H4 (cell line): ENCODE measurements around the gene MUC4. TPM values are rescaled to one million over a fixed set of nuclear protein-coding genes. Genes with fewer than 3 reads are reported as not detected.
"Not testable (repeated sequence)": the region's sequence is repeated elsewhere in the genome, so short reads cannot be mapped to it uniquely, and the experiment has no call there.

Experiments
- DNase-seq: peaks from one replicate; pipeline ENCODE4 v3.0.0-alpha.2; 2015; ENCODE audit warnings: low spot score
- total RNA-seq: library from RNA; depleted of rRNA; stranded (reverse); fragments of >200 nt; shearing (Covaris generic); gene quantifications from 2 replicates; pipeline ENCODE4 v1.2.3, GENCODE V29; 2014

Gene MUC4
- total RNA-seq, 1 experiment from 2014 or later: not detected

DNA sequence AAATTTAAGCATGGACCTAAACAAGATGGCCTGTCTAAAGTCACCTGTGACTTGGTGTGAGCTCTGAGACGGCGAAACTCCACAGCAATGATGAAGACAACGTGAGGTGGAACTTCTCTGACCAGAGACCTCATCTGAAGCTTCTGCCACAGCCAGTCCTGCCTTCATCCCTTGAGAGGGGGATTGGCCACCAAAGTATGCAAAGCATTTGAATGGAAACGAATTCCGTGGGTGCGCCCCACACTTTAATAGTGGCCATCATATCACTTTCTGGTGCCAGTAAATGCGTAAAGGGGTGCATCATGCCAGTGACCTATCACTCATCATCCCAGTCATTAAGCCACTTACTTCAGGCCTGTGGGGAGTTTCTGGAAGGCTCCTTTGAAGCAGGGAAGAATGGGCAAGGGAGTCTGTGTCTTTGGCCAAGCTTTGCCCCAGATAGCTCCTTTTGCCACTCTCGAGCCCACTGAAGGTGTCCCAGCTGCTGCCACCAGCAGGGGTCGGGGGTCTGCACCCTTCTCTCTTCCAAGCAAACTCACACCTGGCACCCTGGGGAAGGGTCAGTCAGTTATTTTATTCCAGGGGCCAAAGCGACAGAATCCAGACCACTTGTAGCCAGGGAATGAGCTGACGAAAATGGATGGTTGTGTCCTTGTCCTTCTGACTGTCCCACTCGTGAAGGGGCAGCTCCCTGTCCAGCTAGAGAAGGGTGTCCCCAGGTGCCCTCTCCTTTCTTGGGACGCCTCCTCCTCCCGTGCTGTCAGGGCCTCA is 73.3 kb downstream of the MUC4 start:
- no peak for DNase-seq

GRCh38 chr3:195737782-195738181 is 73.9 kb downstream of the MUC4 start:
- DNase-seq: not testable (repeated sequence)

- DNase-seq: no peak
These were observed 74.8 kb downstream of the MUC4 start for GRCh38 chr3:195736866-195737490.

DNA sequence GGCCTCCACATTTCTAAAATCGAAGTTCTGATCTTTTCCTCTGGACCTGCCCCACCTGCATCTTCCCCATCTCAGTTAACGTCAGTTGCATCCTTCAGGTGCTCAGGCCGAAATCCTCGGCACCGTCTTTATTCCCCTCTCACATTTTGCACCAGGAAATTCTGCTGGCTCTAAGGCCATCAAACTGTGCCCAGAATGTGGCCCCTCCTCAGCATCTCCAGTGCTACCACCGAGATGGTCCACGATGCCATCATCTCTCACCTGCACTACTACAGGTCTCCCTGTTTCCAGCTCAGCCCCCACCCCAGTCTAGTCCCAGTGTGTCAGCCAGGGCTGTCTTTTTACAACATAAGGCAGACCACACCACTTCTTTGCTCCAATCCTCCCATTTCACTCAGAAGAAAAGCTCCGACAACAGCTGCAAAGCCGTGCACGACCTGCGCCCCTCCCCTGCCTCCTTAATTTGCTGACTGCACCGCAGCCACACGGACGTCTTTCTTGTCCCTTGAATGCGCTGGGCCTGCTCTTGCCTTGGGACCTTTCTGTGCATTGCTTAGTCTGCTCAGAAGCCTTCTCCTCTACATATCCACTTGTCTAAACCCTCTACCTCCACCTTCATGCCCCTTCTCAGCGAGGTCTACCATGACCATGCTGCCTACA is 76.6 kb downstream of the MUC4 start:
- DNase-seq: no peak

GRCh38 chr3:195732940-195733339 is 78.8 kb downstream of the MUC4 start:
- no peak for DNase-seq

DNA sequence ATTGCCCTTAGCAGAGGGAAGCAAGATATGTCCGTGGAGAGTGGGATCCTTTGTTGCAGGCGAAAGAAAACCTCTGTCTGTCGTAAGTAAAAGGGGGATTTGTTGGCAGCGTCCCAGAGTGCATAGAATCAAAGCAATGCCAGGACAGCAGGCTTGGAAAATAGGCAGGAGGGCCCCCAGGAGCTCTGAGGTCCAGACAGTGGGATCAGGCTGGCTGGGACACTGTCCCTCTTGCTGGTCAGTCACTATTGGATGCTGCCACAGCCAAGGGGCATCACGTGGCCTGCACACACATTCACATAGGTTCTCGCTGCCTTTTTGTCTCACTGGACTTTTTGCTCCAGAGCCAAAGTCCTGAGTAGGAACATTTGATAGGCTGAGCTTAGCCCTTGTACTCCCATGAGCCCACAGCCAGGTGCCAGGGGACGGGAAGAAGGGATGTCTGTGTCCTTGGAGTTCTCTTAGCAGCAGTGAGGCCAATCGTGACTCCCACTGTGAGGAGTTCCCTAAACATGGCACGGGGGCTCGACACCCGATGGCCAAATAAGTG is 80.3 kb downstream of the MUC4 start:
- DNase-seq: no peak

DNA sequence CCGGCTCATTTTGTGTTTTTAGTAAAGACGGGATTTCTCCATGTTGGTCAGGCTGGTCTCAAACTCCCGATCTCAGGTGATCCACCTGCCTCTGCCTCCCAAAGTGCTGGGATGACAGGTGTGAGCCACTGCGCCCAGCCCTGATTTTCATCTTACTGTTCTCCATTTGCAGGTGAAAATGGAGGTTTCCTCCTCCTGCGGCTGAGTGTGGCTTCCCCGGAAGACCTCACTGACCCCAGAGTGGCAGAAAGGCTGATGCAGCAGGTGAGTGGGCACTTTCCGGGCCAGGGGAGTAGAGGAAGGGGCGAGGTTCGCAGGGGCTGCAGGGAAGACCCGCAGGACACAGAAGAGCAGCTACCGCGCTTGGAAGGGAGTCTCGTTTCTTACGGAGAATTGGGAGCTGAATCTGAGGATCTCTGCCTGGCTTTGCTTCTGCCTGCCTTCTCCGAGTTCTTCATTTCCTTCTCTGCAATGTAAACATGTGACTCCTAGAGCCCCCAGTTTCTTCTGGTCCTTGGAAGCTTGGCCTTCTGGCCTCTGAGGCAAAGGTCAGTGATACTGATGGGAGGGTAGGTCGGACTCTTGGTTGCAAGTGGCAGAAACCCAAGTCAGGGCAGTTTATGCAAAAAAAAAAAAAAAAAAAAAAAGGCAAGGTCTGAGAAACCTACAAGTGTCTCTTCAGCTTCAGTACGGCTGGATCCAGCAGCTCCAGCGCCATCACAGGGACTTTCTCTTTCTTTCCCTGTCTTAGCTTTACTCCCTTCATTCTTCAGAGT is 82.1 kb downstream of the MUC4 start:
- DNase-seq: no peak

GRCh38 chr3:195728789-195729188 is 82.9 kb downstream of the MUC4 start:
- not testable (repeated sequence) for DNase-seq

- no peak for DNase-seq
These were observed 84.0 kb downstream of the MUC4 start for GRCh38 chr3:195727606-195728195.

DNA sequence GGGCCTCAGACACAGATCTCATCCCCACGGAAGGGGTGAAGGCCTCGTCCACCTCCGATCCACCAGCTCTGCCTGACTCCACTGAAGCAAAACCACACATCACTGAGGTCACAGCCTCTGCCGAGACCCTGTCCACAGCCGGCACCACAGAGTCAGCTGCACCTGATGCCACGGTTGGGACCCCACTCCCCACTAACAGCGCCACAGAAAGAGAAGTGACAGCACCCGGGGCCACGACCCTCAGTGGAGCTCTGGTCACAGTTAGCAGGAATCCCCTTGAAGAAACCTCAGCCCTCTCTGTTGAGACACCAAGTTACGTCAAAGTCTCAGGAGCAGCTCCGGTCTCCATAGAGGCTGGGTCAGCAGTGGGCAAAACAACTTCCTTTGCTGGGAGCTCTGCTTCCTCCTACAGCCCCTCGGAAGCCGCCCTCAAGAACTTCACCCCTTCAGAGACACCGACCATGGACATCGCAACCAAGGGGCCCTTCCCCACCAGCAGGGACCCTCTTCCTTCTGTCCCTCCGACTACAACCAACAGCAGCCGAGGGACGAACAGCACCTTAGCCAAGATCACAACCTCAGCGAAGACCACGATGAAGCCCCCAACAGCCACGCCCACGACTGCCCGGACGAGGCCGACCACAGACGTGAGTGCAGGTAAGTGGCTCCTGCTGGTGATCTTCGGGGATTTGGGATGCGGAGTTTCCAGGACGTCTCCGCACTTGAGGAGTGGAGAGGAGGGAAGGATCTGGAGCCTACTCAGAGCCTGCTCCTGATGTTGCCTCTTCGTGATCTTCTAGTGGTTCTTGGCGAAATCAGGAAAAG is 85.6 kb downstream of the MUC4 start:
- DNase-seq: not testable (repeated sequence)

DNA sequence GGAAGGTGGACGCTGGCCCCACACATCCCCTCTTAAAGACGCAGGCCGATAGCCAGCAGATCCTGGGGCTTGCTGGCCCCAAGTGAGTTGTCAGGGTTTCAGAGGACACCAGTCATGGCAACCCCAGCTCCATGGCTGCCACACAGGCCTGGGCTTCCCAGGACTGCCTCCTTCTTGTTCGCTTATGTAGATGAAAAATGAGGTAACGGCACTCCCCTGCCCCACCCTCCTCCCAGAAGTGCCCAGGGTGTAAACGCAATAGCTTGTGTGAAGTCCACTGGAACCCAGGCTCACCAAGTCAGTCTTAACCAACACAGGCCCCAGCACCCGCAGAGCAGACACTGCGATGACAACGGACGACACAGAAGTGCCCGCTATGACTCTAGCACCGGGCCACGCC is 87.4 kb downstream of the MUC4 start:
- DNase-seq: not testable (repeated sequence)

GRCh38 chr3:195722996-195723345 is 88.8 kb downstream of the MUC4 start:
- DNase-seq: not testable (repeated sequence)

DNA sequence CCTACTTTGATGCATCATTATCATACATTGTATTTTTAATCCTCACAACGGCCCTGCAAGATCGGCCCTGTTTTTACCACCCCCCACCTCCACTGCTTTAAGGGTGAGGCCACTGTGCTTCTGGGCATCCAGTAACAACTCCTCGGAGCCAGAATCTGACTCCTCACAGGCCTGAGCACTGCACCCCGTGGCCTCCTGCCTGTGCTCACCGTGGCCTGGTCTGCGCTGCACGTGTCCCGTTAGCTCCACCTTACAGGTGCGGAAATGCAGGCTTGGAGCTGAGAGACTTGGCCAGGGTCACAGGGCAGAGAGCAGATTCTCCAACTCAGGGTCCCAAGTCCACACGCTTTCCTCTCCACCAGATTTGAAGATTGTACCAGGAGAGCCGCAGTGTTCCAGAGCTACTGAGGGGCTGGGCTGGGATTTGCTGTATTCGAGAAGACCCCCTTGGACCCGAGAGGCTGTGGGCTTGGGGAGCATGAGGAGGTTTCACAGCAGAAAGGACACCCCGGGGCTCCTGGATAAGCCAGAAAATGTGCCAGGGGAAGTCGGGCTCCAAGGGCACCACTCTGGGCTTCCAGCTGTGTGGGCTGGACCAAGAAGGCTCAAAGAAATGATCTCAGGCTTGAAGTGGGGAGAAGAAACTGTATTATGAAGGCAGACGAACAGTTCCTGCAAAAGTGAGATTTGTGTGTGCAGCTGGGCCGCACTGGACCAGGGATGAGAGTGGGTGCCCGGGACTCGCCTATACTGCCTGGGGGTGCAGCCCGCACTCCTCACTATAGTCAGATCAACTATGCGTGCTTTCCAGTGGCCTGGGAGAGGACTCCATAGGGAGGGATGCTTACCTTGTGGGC is 89.4 kb downstream of the MUC4 start:
- not testable (repeated sequence) for DNase-seq

- not testable (repeated sequence) for DNase-seq
These were observed 90.8 kb downstream of the MUC4 start, which contains the start of gene MUC20 for GRCh38 chr3:195720831-195721506. Gene MUC20, plus strand, starts transcription at chr3:195720978. Its CDS starts 30 bp downstream, at chr3:195721008.

GRCh38 chr3:195719514-195720254 is 92.0 kb downstream of the MUC4 start:
- not testable (repeated sequence) for DNase-seq

- no peak for DNase-seq
These were observed 93.2 kb downstream of the MUC4 start for GRCh38 chr3:195718477-195718984.

DNA sequence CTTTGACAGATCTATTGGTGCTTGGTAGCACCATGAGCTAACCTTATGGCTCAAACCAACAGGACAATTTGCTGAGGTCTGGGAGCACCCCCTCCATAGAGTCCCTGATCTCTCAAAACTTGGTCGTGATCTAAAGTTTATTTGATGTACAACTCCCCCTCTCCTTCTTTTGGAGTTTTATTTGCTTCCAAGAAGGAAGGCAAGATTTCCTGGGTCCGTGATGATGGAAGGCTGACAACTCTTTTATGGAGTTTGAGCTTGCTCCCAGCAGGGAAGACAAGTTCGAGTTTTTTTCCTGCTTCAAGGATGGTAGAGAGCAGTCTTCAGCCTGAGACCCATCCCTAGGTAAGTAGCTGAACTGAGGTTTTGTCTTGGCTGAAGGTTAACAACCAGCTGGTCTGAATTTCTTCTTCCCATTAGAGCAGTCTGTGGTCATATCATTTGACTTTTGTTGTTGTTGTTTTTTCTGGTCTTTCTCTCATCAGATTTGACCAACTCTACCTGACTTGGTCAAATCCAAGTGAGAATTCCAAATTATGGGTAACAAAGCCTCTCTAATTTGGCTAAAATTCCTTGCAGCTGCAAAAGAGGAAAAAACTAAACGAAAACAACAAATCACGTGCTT is 93.8 kb downstream of the MUC4 start:
- DNase-seq: peak; percentile 3
